GM13977 (cell line): ENCODE measurements around the gene FMO5.
"Not testable (repeated sequence)": the region's sequence is repeated elsewhere in the genome, so short reads cannot be mapped to it uniquely, and the experiment has no call there.

Experiments used
- DNase-seq: peaks from one replicate; pipeline ENCODE4 v3.0.0; 2012; ENCODE audit warnings: low spot score
- in situ Hi-C: fragments of 300-500 bp; cut with MboI; formaldehyde crosslinking; loops from one replicate; pipeline ENCODE4 v1.12.0; 2022; ENCODE audit warnings: low sequenced_read_pairs, low pct_unique_long_range_greater_than_20kb, mixed read lengths, inconsistent platforms; ENCODE audit not compliant: unreplicated experiment
- TF ChIP-seq, protein P1 (sequence below): IDR thresholded peaks from 2 replicates; pipeline ENCODE4 v1.5.1; 2012; ENCODE audit warnings: mild to moderate bottlenecking, control low read depth; ENCODE audit not compliant: insufficient read depth; ENCODE audit errors: extremely low read depth, missing control alignments

Gene FMO5

DNA sequence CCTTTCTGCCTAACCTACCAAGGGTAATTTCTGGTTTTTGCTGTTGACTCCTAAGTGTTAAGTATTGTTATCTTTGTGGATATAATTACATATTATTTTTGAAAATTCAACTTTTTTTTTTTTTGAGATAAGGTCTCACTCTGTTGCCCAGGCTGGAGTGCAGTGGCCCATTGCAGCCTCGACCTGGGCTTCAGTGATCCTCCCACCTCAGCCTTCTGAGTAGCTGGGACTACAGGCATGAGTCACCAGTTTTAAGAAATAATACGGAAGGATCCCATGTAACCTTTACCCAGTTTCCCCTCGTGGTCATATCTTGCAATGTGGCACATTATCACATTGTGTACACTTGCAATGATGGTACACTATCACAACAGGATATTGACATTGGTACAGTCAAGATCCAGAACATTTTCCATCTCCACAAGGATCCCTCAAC lies 20.5 kb upstream of the FMO5 start:
- TF ChIP-seq, protein P1, sequence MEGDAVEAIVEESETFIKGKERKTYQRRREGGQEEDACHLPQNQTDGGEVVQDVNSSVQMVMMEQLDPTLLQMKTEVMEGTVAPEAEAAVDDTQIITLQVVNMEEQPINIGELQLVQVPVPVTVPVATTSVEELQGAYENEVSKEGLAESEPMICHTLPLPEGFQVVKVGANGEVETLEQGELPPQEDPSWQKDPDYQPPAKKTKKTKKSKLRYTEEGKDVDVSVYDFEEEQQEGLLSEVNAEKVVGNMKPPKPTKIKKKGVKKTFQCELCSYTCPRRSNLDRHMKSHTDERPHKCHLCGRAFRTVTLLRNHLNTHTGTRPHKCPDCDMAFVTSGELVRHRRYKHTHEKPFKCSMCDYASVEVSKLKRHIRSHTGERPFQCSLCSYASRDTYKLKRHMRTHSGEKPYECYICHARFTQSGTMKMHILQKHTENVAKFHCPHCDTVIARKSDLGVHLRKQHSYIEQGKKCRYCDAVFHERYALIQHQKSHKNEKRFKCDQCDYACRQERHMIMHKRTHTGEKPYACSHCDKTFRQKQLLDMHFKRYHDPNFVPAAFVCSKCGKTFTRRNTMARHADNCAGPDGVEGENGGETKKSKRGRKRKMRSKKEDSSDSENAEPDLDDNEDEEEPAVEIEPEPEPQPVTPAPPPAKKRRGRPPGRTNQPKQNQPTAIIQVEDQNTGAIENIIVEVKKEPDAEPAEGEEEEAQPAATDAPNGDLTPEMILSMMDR = no peak
- DNase-seq = no peak
- in situ Hi-C loops = loop anchor here (10.0 kb wide), 1 partner anchor 71 kb away; the partner anchor contains the start of gene PRKAB2

DNA sequence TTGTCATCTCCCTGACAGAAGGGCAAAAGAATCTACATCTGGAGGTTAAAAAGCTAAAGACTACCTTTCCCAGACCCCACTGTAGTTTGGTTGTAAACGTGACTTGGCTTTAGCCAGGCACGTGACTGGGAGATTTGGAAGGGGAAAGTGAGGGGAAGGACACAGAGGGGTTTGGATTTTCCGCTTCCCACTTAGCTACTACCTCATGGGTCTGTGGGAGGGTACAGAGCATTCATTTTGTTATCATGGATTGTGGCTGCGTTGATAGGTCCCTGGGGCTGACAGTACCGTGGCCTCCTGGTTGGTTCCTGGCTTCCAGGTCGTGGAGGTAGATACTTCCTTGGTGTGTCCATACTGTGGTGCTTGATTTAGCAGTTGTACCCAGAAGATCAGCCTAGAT lies 20.0 kb upstream of the FMO5 start:
- TF ChIP-seq, protein P1 = no peak
- in situ Hi-C loops = loop anchor here (10.0 kb wide), 1 partner anchor 70 kb away; the partner anchor contains the start of gene PRKAB2
- DNase-seq = no peak

DNA sequence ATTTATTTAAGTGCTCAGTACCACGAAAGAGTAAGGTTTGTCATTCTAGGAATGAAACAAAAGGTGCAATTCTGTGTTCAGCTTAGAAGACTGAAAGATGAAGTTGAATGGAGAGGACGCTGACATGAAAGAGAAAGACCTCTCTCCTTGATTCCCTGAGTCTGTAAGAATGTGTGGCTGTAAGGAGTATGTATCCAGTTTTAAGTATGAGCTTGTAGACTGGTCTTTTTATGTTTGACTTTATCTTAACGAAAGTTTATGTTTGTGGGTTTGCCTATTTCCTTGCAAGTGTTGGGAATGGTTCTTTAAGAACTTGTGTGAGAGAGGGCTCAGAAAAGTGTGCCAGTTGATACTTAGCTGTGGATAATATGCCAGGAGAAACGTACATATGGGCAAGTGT lies 18.7 kb upstream of the FMO5 start:
- in situ Hi-C loops = loop anchor here (10.0 kb wide), 1 partner anchor 69 kb away; the partner anchor contains the start of gene PRKAB2
- DNase-seq = no peak
- TF ChIP-seq, protein P1 = no peak

DNA sequence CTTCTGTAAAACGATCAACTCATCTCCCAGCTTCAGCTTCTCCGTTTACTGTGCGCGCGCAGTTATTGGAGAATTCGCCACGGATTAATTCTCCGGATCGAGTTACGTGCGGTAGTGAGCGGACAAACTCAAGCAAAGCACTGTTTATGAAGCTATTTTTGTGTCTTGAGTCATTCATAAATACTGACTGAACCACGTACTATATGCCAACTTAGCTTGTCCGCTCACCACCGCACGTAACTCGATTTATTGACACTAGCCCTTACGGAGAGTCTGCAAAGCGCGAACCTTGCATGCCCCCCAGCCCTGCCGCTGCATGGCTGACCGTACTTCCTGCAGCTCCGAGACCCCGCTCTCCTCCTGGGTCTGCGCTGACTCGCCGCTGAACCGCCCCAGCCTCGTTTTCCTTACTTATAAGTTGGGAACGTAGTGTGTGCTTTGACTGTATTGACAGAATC lies 18.1 kb upstream of the FMO5 start:
- in situ Hi-C loops = loop anchor here (10.0 kb wide), 1 partner anchor 68 kb away; the partner anchor contains the start of gene PRKAB2
- TF ChIP-seq, protein P1 = no peak
- peak; percentile 45 for DNase-seq

DNA sequence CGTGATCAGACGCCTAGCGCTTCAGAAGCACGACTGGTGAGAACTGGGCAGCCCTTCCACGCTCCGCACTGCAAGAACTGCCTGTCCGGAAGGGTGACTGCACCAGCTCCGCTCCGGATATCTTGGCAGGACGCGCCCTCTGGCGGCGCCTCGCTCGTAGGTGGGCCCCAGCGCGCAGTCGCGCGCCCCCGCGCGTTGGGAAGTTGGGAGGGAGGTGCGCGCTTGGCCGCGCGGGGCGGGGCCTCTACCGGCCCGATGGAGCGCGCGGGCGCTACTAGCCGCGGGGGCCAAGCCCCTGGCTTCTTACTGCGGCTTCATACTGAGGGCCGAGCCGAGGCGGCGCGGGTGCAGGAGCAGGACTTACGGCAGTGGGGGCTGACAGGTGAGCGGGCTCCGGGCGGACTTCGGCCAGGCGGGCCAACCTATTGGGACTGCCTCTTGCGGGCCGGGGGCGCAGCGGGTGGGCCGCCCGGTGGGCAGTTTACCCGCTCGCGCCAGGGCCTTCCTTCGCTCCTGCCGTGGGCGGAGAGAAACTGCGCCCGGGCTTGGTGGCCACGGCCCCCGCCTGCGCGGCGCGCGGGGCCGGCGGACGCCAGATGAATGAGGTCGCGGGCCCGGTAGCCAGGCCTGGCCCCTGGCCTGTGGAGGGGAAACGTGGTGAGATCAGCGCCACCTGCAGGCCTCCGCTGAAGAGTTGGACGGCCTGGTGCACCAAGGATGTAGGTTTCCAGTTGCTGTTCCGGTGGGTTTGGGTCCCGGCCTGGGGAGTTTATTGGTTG lies 17.5 kb upstream of the FMO5 start, which contains the start of gene CHD1L:
TSS of gene CHD1L (plus strand) at position 236 of the 779 bp plus-strand sequence. CDS start at position 256, 20 bp downstream.
- peak; percentile 94 for DNase-seq
- in situ Hi-C loops = loop anchor here (10.0 kb wide), 1 partner anchor 68 kb away; the partner anchor contains the start of gene PRKAB2
- TF ChIP-seq, protein P1 = peak; percentile 97

DNA sequence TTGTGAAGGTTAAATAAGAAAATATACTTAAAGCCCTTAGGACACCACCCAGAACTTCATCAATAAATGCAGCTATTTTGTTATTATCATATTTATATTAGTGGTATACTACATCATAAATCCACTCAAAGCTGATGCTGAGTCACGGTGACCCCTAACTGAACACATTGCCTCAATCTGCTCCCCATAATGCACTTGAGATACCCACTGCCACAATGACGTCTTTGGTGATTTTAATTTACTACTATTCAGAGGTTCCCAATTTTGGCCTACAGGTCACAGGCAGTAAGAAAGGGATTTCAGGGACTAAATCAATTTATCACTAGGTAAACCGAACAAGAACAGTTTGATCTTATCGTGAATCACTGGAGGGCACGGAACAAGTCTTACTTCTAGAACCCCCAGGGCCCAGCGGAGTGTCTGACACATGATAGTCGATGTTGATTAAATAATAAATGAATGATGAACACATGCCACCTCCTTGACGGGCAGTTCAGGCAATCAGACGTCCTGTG lies 16.9 kb upstream of the FMO5 start:
- TF ChIP-seq, protein P1 = no peak
- no peak for DNase-seq
- in situ Hi-C loops = loop anchor here (10.0 kb wide), 1 partner anchor 67 kb away; the partner anchor contains the start of gene PRKAB2

DNA sequence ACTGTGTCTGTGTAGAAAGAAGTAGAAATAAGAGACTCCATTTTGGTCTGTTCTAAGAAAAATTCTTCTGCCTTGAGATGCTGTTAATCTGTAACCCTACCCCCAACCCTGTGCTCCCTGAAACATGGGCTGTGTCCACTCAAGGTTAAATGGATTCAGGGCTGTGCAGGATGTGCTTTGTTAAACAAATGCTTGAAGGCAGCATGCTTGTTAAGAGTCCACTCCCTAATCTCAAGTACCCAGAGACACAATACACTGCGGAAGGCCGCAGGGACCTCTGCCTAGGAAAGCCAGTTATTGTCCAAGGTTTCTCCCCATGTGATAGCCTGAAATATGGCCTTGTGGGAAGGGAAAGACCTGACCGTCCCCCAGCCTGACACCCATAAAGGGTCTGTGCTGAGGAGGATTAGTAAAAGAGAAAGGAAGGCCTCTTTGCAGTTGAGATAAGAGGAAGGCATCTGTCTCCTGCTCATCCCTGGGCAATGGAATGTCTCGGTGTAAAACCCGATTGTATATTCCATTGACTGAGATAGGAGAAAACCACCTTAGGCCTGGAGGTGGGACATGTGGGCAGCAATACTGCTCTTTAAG lies 15.1 kb upstream of the FMO5 start:
- in situ Hi-C loops = loop anchor here (10.0 kb wide), 1 partner anchor 65 kb away; the partner anchor contains the start of gene PRKAB2
- not testable (repeated sequence) for DNase-seq
